CD14-positive monocyte (primary cell): ENCODE data around the gene NELFA. TPM values are rescaled to one million over a fixed set of nuclear protein-coding genes. Genes with fewer than 3 reads are reported as not detected.
"Not testable (repeated sequence)": the region's sequence is repeated elsewhere in the genome, so short reads cannot be mapped to it uniquely, and the experiment has no call there.

Experiments used
- DNase-seq, 3 donors: peaks; one replicate each; pipeline ENCODE4 v3.0.0-alpha.2; 2011 to 2022
- H2AFZ ChIP-seq: 2 replicates; pipeline ENCODE4 v1.6.0; 2012; ENCODE audit warnings: mild to moderate bottlenecking, low read depth, low read length, inconsistent platforms; ENCODE audit not compliant: insufficient read depth, poor library complexity, severe bottlenecking
- H3K27ac ChIP-seq, 2 donors: 1 replicate in 1 of 2; 2 replicates in 1 of 2; pipeline ENCODE4 v1.5.1; 2012 to 2013; ENCODE audit warnings: low read length in 2 of 2, control low read depth in 1 of 2, inconsistent platforms in 1 of 2, low read depth in 1 of 2, mild to moderate bottlenecking in 1 of 2
- H3K27me3 ChIP-seq, 2 donors: one replicate each; pipeline versions ENCODE4 v1.6.0 to v1.6.1; 2011 to 2013; ENCODE audit warnings: low read length in 2 of 2; ENCODE audit not compliant: control insufficient read depth in 2 of 2, insufficient read depth in 2 of 2
- H3K36me3 ChIP-seq, 2 donors: replicated peaks in 1 of 2; 1 replicate in 1 of 2; 2 replicates in 1 of 2; pipeline versions ENCODE4 v1.5.1 to v1.6.1; 2012 to 2013; ENCODE audit warnings: low read length in 2 of 2, control low read depth in 1 of 2, inconsistent platforms in 1 of 2, mild to moderate bottlenecking in 1 of 2; ENCODE audit not compliant: insufficient read depth in 2 of 2, control insufficient read depth in 1 of 2
- H3K4me1 ChIP-seq, 2 donors: 1 replicate in 1 of 2; 2 replicates in 1 of 2; pipeline versions ENCODE4 v1.5.1 to v1.6.1; 2012 to 2013; ENCODE audit warnings: low read length in 2 of 2, control low read depth in 1 of 2, inconsistent platforms in 1 of 2, mild to moderate bottlenecking in 1 of 2, moderate library complexity in 1 of 2; ENCODE audit not compliant: insufficient read depth in 2 of 2, control insufficient read depth in 1 of 2
- H3K4me2 ChIP-seq: replicated peaks from 2 replicates; pipeline ENCODE3; 2012; ENCODE audit warnings: low read length, moderate library complexity, mild to moderate bottlenecking; ENCODE audit not compliant: poor library complexity, severe bottlenecking; ENCODE audit errors: extremely low read depth
- H3K4me3 ChIP-seq, 3 experiments: fragments of 200-600 bp in 1 of 3; sonication (generic) in 1 of 3; replicated peaks in 1 of 3; 1 replicate in 2 of 3; 2 replicates in 1 of 3; pipeline ENCODE4 v1.5.1; 2011 to 2013; ENCODE audit warnings: low read length in 3 of 3, mild to moderate bottlenecking in 3 of 3, control low read depth in 2 of 3, low read depth in 2 of 3, inconsistent platforms in 1 of 3, moderate library complexity in 1 of 3
- H3K79me2 ChIP-seq: 2 replicates; pipeline ENCODE4 v1.6.0; 2012; ENCODE audit warnings: mild to moderate bottlenecking, control low read depth, inconsistent platforms, low read length, moderate library complexity; ENCODE audit not compliant: insufficient read depth
- H3K9ac ChIP-seq: 2 replicates; pipeline ENCODE4 v1.6.0; 2017; ENCODE audit warnings: low read length, mild to moderate bottlenecking; ENCODE audit not compliant: insufficient read depth, poor library complexity, severe bottlenecking
- H3K9me3 ChIP-seq, 2 donors: replicated peaks in 1 of 2; 1 replicate in 1 of 2; 2 replicates in 1 of 2; pipeline versions ENCODE4 v1.5.1 to v1.6.1; 2012 to 2013; ENCODE audit warnings: low read length in 2 of 2, control low read depth in 1 of 2; ENCODE audit not compliant: control insufficient read depth in 1 of 2, insufficient read depth in 1 of 2
- H4K20me1 ChIP-seq: 2 replicates; pipeline ENCODE4 v1.6.0; 2012; ENCODE audit warnings: mild to moderate bottlenecking, low read length, control low read depth, moderate library complexity; ENCODE audit not compliant: insufficient read depth
- H3K27ac Mint-ChIP-seq, 7 donors: one replicate each; pipeline ENCODE4 v1.8.0; 2020; ENCODE audit warnings: mild to moderate bottlenecking in 7 of 7, mixed read lengths in 7 of 7, moderate library complexity in 6 of 7, inconsistent platforms in 2 of 7
- H3K27me3 Mint-ChIP-seq, 3 donors: one replicate each; pipeline ENCODE4 v1.8.0; 2021 to 2022; ENCODE audit warnings: low read depth in 3 of 3, mild to moderate bottlenecking in 3 of 3, mixed read lengths in 3 of 3, moderate library complexity in 3 of 3, inconsistent platforms in 1 of 3
- H3K36me3 Mint-ChIP-seq, 2 donors: one replicate each; pipeline ENCODE4 v1.8.0; 2020; ENCODE audit warnings: mixed read lengths in 2 of 2, inconsistent platforms in 1 of 2, mild to moderate bottlenecking in 1 of 2
- H3K4me1 Mint-ChIP-seq: one replicate; pipeline ENCODE4 v1.8.0; 2020; ENCODE audit warnings: mild to moderate bottlenecking, mixed read lengths
- H3K4me3 Mint-ChIP-seq, 2 donors: one replicate each; pipeline ENCODE4 v1.8.0; 2020; ENCODE audit warnings: mild to moderate bottlenecking in 2 of 2, mixed read lengths in 2 of 2, moderate library complexity in 1 of 2
- H3K9me3 Mint-ChIP-seq, 7 donors: one replicate each; pipeline ENCODE4 v1.8.0; 2020 to 2022; ENCODE audit warnings: mixed read lengths in 7 of 7, mild to moderate bottlenecking in 6 of 7, moderate library complexity in 6 of 7, inconsistent platforms in 2 of 7
- WGBS: methylation state at CpG from one replicate; pipeline ENCODE4 v1.1.5; 2013; ENCODE audit warnings: missing lambda C conversion rate; ENCODE audit not compliant: insufficient coverage; 5-methylcytosine and 5-hydroxymethylcytosine counted together
- intact Hi-C, 2 donors: fragments of 100-400 bp; cut with micrococcal nuclease; formaldehyde crosslinking; loops; one replicate each; pipeline versions ENCODE4 v1.15.0 to v1.15.1; 2023
- polyA plus RNA-seq, 3 donors: library from polyadenylated mRNA; depleted of rRNA in 1 of 3; unstranded in 2 of 3; stranded (reverse) in 1 of 3; fragments of 300-500 nt in 2 of 3; fragments of >200 nt in 1 of 3; fragmentation: Illumina TruSeq in 2 of 3; gene quantifications; 1 replicate in 2 of 3; 2 replicates in 1 of 3; pipeline ENCODE4 v1.2.3, GENCODE V29; 2012 to 2021
- TF ChIP-seq, protein P1 (sequence below): fragments of 200-600 bp; IDR thresholded peaks from one replicate; pipeline ENCODE4 v1.8.0; 2022; ENCODE audit warnings: antibody characterized with exemption, mild to moderate bottlenecking

NELFA gene
- polyA plus RNA-seq, 3 donors: 10.0 to 22.1 (median 10.5) TPM

DNA sequence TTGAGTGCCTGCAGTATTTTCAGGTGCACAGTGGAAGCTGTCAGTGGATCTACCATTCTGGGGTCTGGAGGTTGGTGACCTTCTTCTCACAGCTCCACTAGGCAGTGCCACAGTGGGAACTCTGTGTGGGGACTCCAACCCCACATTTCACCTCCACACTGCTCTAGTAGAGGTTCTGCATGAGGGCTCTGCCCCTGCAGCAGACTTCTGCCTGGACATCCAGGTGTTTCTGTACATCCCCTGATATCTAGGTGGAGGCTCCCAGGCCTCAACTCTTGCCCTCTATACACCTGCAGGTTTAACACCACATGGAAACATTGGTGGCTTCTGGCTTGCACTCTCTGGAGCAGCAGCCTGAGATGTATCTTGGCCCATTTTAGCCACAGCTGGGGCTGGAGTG is 17.0 kb upstream of the NELFA start:
- intact Hi-C loops: no loop called here
- no peak for DNase-seq
- no peaks in the 10 kb centered on the region for H3K79me2 ChIP-seq
- no peak overlapping the region for H3K9ac ChIP-seq
- Mint-ChIP-seq H3K27me3 (peaks cover 52 to 71% (median 60%) of the 10 kb centered on the region in 3 donors), H3K36me3 (no peaks in the 10 kb centered on the region), H3K4me3 (no peak overlapping the region), H3K9me3 (peaks cover 7 to 26% (median 16%) of the 10 kb centered on the region in 7 donors), H3K27ac (no peak overlapping the region), H3K4me1 (no peaks in the 10 kb centered on the region)
- peaks cover 0 to 7% of the 10 kb centered on the region in 2 donors for H3K9me3 ChIP-seq
- no peak overlapping the region for H3K27ac ChIP-seq
- peaks cover 23 to 40% of the 10 kb centered on the region in 2 donors for H3K27me3 ChIP-seq
- no peak overlapping the region for H3K4me3 ChIP-seq
- H4K20me1 ChIP-seq: no peaks in the 10 kb centered on the region
- H2AFZ ChIP-seq: no peak overlapping the region
- no peak overlapping the region for H3K4me2 ChIP-seq
- TF ChIP-seq, protein P1, sequence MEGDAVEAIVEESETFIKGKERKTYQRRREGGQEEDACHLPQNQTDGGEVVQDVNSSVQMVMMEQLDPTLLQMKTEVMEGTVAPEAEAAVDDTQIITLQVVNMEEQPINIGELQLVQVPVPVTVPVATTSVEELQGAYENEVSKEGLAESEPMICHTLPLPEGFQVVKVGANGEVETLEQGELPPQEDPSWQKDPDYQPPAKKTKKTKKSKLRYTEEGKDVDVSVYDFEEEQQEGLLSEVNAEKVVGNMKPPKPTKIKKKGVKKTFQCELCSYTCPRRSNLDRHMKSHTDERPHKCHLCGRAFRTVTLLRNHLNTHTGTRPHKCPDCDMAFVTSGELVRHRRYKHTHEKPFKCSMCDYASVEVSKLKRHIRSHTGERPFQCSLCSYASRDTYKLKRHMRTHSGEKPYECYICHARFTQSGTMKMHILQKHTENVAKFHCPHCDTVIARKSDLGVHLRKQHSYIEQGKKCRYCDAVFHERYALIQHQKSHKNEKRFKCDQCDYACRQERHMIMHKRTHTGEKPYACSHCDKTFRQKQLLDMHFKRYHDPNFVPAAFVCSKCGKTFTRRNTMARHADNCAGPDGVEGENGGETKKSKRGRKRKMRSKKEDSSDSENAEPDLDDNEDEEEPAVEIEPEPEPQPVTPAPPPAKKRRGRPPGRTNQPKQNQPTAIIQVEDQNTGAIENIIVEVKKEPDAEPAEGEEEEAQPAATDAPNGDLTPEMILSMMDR: no peak
- H3K36me3 ChIP-seq: no peaks in the 10 kb centered on the region
- H3K4me1 ChIP-seq: no peaks in the 10 kb centered on the region

GRCh38 chr4:2024683-2025082 is 15.9 kb upstream of the NELFA start:
- Histone ChIP-seq H4K20me1 (no peaks in the 10 kb centered on the region), H3K4me1 (no peaks in the 10 kb centered on the region), H3K4me3 (no peak overlapping the region), H2AFZ (no peak overlapping the region), H3K9me3 (peaks cover 0 to 7% of the 10 kb centered on the region in 2 donors), H3K36me3 (no peaks in the 10 kb centered on the region), H3K9ac (no peak overlapping the region), H3K4me2 (no peak overlapping the region), H3K27ac (no peak overlapping the region), H3K79me2 (no peaks in the 10 kb centered on the region), H3K27me3 (peaks cover 20 to 37% of the 10 kb centered on the region in 2 donors)
- Mint-ChIP-seq H3K27me3 (peaks cover 50 to 72% (median 64%) of the 10 kb centered on the region in 3 donors), H3K27ac (no peak overlapping the region), H3K9me3 (peaks cover 7 to 26% (median 16%) of the 10 kb centered on the region in 7 donors), H3K4me1 (no peaks in the 10 kb centered on the region), H3K4me3 (no peak overlapping the region), H3K36me3 (no peaks in the 10 kb centered on the region)
- TF ChIP-seq, protein P1: no peak
- DNase-seq: no peak
- intact Hi-C loops: no loop called here

DNA sequence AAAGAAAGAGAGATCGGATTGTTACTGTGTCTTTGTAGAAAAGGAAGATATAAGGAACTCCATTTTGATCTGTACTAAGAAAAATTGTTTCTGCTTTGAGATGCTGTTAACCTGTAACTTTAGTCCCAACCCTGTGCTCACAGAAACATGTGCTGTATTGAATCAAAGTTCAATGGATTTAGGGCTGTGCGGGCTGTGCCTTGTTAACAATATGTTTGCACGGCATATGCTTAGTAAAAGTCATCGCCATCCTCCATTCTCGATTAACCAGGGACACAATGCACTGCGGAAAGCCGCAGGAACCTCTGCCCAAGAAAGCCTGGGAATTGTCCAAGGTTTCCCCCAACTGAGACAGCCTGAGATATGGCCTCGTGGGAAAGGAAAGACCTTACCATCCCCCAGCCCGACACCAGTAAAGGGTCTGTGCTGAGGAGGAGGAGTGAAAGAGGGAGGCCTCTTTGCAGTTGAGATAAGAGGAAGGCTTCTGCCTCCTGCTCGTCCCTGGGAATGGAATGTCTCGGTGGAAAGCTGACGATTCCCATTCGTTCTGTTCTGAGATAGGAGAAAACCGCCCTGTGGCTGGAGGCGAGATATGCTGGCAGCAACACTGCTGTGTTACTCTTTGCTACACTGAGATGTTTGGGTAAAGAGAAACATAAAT is 12.7 kb upstream of the NELFA start:
- H3K4me2 ChIP-seq, DNase-seq, H3K79me2 ChIP-seq, H3K9me3 ChIP-seq, H3K36me3 Mint-ChIP-seq, H4K20me1 ChIP-seq, H3K4me3 ChIP-seq, H2AFZ ChIP-seq, H3K27ac ChIP-seq, H3K36me3 ChIP-seq, intact Hi-C loops, H3K4me1 ChIP-seq, H3K27ac Mint-ChIP-seq, H3K4me1 Mint-ChIP-seq, H3K9ac ChIP-seq: not testable (repeated sequence)
- peaks cover 9 to 18% (median 12%) of the 10 kb centered on the region in 7 donors for H3K9me3 Mint-ChIP-seq
- H3K27me3 ChIP-seq: peaks cover 22 to 43% of the 10 kb centered on the region in 2 donors
- peak overlapping the region in 1 of 2 donors; percentile 70 for H3K4me3 Mint-ChIP-seq
- WGBS: 26% methylated on average over 7 of the region's 15 CpGs
- H3K27me3 Mint-ChIP-seq: peaks cover 52 to 69% (median 66%) of the 10 kb centered on the region in 3 donors
